ENCODE data around the gene TENT5C.

GRCh38 chr1:117659550-117660270 lies 53.9 kb downstream of the TENT5C start:
- TF ChIP-seq CTCF (IDR thresholded peaks at IDR 0.05): no peak
- TF ChIP-seq FOSL2 (IDR thresholded peaks at IDR 0.05; ENCODE audit: borderline replicate concordance, low read depth): no peak
